ENCODE measurements around the gene KIF26B.

GRCh38 chr1:245353411-245353810, 198.6 kb downstream of the KIF26B start:
- TF ChIP-seq CTCF (IDR thresholded peaks at IDR 0.05; ENCODE audit: low read depth, low read length) (no peak), MAX (IDR thresholded peaks at IDR 0.05; ENCODE audit: low read depth, low read length) (no peak)

Data from NB4 (cell line).